HG03571 (cell line): ENCODE measurements around the gene TDRKH.

Experiments
- ATAC-seq: cut with Tn5 transposase; IDR thresholded peaks from one replicate; pipeline ENCODE4 v1.9.1; 2021; ENCODE audit not compliant: unreplicated experiment

Gene TDRKH, protein sequence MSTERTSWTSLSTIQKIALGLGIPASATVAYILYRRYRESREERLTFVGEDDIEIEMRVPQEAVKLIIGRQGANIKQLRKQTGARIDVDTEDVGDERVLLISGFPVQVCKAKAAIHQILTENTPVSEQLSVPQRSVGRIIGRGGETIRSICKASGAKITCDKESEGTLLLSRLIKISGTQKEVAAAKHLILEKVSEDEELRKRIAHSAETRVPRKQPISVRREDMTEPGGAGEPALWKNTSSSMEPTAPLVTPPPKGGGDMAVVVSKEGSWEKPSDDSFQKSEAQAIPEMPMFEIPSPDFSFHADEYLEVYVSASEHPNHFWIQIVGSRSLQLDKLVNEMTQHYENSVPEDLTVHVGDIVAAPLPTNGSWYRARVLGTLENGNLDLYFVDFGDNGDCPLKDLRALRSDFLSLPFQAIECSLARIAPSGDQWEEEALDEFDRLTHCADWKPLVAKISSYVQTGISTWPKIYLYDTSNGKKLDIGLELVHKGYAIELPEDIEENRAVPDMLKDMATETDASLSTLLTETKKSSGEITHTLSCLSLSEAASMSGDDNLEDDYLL

DNA sequence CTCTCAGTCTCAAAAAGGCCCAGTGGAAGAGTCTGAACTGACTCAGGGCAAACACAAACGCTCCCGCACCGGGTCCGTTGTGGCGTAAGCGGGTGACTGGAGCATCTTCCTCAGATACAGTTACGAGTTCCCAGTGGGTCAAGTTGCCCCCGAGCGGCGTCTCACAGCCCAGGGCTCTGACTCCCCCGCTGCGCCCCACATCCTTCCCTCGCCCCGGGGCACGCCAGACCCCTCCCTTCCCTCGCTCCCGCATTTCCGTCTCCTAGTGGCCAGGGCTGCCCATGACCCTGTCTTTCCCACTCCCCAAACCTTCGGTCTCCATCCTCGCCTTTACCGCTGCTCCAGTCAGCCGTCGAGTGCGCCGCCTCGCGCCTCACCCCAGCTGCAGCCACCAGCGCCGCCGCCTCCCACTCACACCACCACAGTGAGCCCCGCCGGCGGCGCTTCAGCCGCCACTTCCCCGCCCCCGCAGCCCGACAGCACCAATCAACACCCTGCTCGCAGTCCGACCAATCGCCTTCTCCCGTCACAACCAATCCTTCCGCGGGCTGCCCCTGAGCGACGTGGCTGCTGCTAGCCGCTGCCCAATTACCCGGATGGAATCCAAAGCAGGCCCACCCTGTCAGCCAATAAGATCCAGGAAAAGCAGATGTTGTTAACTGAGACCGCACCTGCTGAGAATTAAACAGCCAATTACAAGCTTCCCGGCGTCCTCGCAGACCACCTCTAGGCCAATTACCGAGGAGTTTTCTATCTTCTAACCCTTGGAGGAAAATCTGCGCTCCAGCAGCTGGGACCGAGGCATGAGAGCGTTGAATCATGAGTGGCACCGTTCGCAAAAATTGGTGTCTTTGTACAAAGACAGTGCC lies at the start of gene TDRKH:
TSS of gene TDRKH (minus strand) at position 430 of the 869 bp plus-strand sequence. CDS start 7,478 bp downstream, outside the sequence.
- ATAC-seq, result peak; percentile 90

- no peak for ATAC-seq
Observed at GRCh38 chr1:151839457-151840403, 49.4 kb upstream of the TDRKH start, which contains the start of gene C2CD4D. TSS of gene C2CD4D (minus strand) at chr1:151839820. CDS start at chr1:151838989, 831 bp downstream.

DNA sequence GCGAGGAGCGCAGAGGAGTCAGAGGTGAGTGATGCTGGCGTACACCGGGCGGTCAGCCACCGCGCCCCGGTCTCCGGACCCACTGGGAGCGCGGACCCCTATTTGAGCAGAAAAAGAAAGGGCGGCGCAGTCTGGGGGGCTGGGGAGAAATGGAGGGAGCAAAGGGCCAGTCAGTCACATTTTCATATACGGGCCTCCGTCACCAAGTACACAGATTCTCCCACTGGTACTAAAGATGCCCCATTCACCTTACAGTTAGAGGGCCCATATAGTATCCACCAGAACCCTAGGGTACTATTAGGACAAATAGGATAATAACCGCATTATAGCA lies 48.7 kb upstream of the TDRKH start:
- ATAC-seq, result no peak

GRCh38 chr1:151838222-151839081 lies 48.2 kb upstream of the TDRKH start:
- ATAC-seq, result no peak

DNA sequence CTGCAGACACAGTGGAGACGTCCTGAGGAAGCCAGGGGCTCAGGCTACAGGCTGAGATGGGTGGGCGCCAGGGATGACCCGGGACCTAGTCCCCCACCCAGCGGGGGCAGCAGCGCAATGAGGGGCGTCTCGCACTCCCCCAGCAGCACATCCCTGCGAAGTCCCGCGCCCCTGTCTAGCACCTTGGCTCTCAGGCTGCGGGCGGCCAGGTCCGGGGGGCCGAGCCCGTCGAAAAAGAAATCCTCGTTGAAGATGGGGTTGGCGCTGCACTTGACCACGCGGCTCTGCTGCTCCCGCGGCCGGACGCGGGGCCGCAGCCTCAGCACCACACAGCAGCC lies 47.6 kb upstream of the TDRKH start:
- ATAC-seq, result no peak

- ATAC-seq, result no peak
Observed at GRCh38 chr1:151837197-151837596, 46.9 kb upstream of the TDRKH start.

DNA sequence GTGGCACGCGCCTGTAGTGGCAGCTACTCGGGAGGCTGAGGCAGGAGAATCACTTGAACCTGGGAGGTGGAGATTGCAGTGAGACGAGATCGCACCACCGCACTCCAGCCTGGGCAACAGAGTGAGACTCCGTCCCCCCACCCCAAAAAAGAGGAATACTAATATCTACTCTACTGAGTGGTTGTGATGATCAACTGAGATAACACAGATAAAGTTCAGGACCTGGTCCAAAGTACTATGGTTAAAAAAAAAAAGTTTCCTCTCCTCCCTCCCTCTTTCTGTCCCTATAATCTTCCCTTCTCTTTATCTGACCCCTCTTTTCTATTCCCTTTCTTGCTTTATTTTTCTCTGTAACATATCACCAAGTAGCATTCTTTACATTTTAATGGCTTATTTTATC lies 45.3 kb upstream of the TDRKH start:
- no peak for ATAC-seq

GRCh38 chr1:151834239-151834638 lies 43.9 kb upstream of the TDRKH start:
- ATAC-seq, result no peak

- no peak for ATAC-seq
Observed at GRCh38 chr1:151833172-151833900, 43.0 kb upstream of the TDRKH start.

- no peak for ATAC-seq
Observed at GRCh38 chr1:151832318-151832980, 42.1 kb upstream of the TDRKH start.

- no peak for ATAC-seq
Observed at GRCh38 chr1:151831605-151832004, 41.3 kb upstream of the TDRKH start, which contains the start of gene RORC. TSS of gene RORC (minus strand) at chr1:151831802. CDS start at chr1:151831764, 38 bp downstream.

GRCh38 chr1:151831256-151831591 lies 40.9 kb upstream of the TDRKH start:
- ATAC-seq, result no peak

GRCh38 chr1:151830055-151830454 lies 39.8 kb upstream of the TDRKH start:
- ATAC-seq, result no peak

DNA sequence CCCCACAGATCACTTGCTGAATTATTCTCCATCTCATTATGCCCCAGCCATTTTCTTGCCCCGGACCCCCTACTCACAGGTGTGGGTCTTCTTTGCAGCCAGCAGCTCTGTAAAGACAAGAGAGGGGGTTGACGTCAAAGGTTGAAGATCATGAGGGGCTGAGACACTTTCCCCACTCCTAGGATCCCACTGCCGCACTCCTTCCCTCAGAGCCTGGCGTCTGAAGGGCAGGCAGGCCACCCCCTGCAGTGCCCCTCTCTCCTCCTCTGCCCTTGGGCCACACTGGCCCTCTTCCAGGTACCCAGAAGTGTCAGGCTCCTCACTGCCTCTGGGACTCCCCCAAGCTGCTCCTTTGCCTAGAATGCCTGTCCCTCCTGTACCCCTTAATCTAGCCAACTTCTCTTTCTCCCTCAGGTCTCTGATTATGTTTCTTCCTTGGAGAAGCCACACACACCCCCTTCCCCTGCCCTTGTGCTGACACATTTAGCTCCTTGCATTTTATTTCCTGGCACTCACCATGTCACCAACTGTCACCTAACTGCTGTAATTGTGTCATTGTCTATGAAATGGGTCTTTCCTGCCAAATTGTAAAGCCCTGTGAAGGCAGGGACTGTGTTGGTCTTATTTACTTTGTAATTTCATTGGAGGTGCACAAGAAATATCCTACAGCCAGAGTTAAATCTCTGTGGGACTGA lies 39.2 kb upstream of the TDRKH start:
- no peak for ATAC-seq

DNA sequence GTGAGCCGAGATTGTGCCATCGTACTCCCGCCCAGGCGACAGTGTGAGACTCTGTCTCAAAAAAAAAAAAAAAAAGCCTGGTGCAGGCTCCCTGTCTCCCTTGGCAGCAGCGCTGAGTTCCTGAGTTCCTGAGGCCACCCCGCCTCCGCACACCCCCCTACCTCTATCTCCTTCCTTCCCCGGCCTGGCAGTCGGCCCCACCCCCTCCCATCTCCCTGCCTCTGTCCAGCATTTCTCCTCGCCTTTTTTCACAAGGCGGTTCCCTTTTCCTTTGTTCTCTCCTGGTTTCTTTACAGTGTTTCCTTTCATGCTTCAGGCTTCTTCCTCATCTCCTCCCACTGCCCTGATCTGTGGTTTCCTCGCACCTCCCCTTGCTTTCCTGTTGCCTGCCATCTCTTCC lies 38.6 kb upstream of the TDRKH start:
- no peak for ATAC-seq

DNA sequence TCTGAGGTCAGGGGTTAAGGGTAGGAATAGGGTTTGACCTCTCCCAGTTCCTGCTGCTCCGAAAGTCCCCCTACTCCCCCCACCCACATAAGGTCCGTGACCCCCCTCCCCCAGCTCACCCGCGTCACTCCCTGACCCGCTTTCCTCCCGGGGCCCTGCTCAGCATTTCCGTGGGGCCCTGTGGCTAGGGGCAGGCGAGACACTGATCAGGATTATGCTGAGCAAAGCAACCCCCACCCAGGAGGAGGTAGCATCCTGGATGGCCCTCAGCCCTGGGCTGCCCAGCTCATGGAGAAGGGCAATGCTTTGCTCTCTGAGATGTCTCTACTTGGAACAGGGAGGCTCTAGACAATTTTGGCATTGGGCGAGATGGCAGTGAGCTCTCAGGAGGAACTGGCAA lies 37.6 kb upstream of the TDRKH start:
- no peak for ATAC-seq

GRCh38 chr1:151825751-151826660 lies 35.7 kb upstream of the TDRKH start:
- ATAC-seq, result no peak
